HepG2 (cell line): ENCODE measurements around the gene ZNF277. TPM values are rescaled to one million over a fixed set of nuclear protein-coding genes. Genes with fewer than 3 reads are reported as not detected.

Experiments used
- BCL6 ChIP-seq: IDR thresholded peaks from 2 replicates; pipeline ENCODE4 v1.6.1; 2016; ENCODE audit warnings: missing genetic modification reagents, missing compliant biosample characterization
- GTF3A ChIP-seq: sonication (generic); formaldehyde crosslinking; conservative IDR thresholded peaks from 2 replicates; pipeline ENCODE4 v1.4.0; 2020; ENCODE audit warnings: mild to moderate bottlenecking, missing genetic modification reagents
- PITX1 ChIP-seq: sonication (generic); formaldehyde crosslinking; IDR thresholded peaks from 2 replicates; pipeline ENCODE4 v1.5.1; 2020; ENCODE audit warnings: mild to moderate bottlenecking, missing genetic modification reagents
- PRDM15 ChIP-seq: sonication (generic); formaldehyde crosslinking; IDR thresholded peaks from 2 replicates; pipeline ENCODE4 v1.4.0; 2020; ENCODE audit warnings: missing genetic modification reagents
- TMF1 ChIP-seq: sonication (generic); formaldehyde crosslinking; IDR thresholded peaks from 2 replicates; pipeline ENCODE4 v1.8.1; 2022; ENCODE audit warnings: low read depth, missing genetic modification reagents
- YY1 ChIP-seq: IDR thresholded peaks from 2 replicates; pipeline ENCODE4 v1.6.1; 2011; ENCODE audit warnings: low read length, low read depth, moderate library complexity, mild to moderate bottlenecking; ENCODE audit not compliant: insufficient read depth, insufficient replicate concordance
- ZBTB40 ChIP-seq, 2 experiments: fragments of 450-650 bp in 1 of 2; sonication (generic) in 1 of 2; formaldehyde crosslinking in 1 of 2; IDR thresholded peaks; 2 replicates each; pipeline versions ENCODE4 v1.6.1 to v1.8.0; 2016 to 2022; ENCODE audit warnings: antibody characterized with exemption in 1 of 2, mild to moderate bottlenecking in 1 of 2, missing genetic modification reagents in 1 of 2
- ZBTB43 ChIP-seq: sonication (generic); formaldehyde crosslinking; conservative IDR thresholded peaks from 2 replicates; pipeline ENCODE4 v1.4.0; 2020; ENCODE audit warnings: missing genetic modification reagents
- ZFY ChIP-seq: sonication (generic); formaldehyde crosslinking; IDR thresholded peaks from 2 replicates; pipeline ENCODE4 v1.4.0; 2020; ENCODE audit warnings: missing genetic modification reagents
- ZNF589 ChIP-seq: sonication (generic); formaldehyde crosslinking; conservative IDR thresholded peaks from 2 replicates; pipeline ENCODE4 v1.8.0; 2022; ENCODE audit warnings: mild to moderate bottlenecking, moderate library complexity, missing genetic modification reagents
- polyA plus RNA-seq, 8 experiments: library from polyadenylated mRNA; depleted of rRNA in 3 of 8; stranded (reverse) in 7 of 8; unstranded in 1 of 8; fragments of >200 nt; fragmentation: Illumina TruSeq in 4 of 8; extraction: Trizol in 4 of 8; gene quantifications; 2 replicates each; pipeline versions ENCODE4 v1.2.1 to v1.2.3, GENCODE V29; 2011 to 2016; ENCODE audit warnings: low read depth in 4 of 8, missing spikeins in 1 of 8, mixed read lengths in 1 of 8; ENCODE audit not compliant: insufficient read depth in 1 of 8
- total RNA-seq, 5 experiments: library from RNA; depleted of rRNA; stranded (reverse); fragments of >200 nt; fragmentation: Illumina TruSeq; extraction: Trizol; gene quantifications; 2 replicates each; pipeline ENCODE4 v1.2.3, GENCODE V29; 2016; ENCODE audit warnings: low read depth in 1 of 5
- TF ChIP-seq, protein P1 (sequence below): IDR thresholded peaks from 2 replicates; pipeline ENCODE4 v1.4.0; 2020; ENCODE audit warnings: mild to moderate bottlenecking, missing genetic modification reagents

Gene ZNF277
- total and polyA plus RNA-seq, 2 of the 13 experiments (the other 11 are each of a cell fraction or from before 2014, with no cell fraction given), result 29.1 to 30.1 TPM

DNA sequence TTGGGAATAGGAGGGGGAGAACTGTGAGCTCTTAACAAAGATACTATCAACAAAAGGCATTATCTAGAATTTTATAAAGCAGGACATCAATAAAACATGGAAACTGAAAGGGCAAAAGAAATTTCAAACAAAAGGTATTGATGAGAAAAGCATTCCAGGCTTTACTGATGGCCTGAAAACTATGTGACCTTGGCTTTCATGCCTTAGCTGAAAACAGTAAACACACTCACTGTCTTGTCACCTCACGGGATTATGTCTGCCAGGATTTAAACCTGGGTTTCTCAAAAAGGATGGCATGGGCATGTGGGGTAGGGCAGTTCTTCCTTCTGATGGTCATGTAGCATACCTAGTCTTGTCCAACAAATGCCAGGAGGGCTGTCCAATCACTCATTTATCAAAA, 23.2 kb upstream of the ZNF277 start (continued):
- no peak for TF ChIP-seq ZBTB40 (IDR thresholded peaks at IDR 0.05)
- TF ChIP-seq ZBTB40 (CRISPR knock-in tag; IDR thresholded peaks at IDR 0.05), result no peak
- TF ChIP-seq ZNF589 (CRISPR knock-in tag), result no peak
- no peak for TF ChIP-seq ZBTB43 (CRISPR knock-in tag)
- peak; percentile 87 for TF ChIP-seq PRDM15
- TF ChIP-seq PITX1 (CRISPR knock-in tag), result 0 out of 2 replicates have a peak, but pooled peaks have one; percentile 21
- 0 out of 2 replicates have a peak, but pooled peaks have one; percentile 22 for TF ChIP-seq ZFY (CRISPR knock-in tag)
- TF ChIP-seq, protein P1, sequence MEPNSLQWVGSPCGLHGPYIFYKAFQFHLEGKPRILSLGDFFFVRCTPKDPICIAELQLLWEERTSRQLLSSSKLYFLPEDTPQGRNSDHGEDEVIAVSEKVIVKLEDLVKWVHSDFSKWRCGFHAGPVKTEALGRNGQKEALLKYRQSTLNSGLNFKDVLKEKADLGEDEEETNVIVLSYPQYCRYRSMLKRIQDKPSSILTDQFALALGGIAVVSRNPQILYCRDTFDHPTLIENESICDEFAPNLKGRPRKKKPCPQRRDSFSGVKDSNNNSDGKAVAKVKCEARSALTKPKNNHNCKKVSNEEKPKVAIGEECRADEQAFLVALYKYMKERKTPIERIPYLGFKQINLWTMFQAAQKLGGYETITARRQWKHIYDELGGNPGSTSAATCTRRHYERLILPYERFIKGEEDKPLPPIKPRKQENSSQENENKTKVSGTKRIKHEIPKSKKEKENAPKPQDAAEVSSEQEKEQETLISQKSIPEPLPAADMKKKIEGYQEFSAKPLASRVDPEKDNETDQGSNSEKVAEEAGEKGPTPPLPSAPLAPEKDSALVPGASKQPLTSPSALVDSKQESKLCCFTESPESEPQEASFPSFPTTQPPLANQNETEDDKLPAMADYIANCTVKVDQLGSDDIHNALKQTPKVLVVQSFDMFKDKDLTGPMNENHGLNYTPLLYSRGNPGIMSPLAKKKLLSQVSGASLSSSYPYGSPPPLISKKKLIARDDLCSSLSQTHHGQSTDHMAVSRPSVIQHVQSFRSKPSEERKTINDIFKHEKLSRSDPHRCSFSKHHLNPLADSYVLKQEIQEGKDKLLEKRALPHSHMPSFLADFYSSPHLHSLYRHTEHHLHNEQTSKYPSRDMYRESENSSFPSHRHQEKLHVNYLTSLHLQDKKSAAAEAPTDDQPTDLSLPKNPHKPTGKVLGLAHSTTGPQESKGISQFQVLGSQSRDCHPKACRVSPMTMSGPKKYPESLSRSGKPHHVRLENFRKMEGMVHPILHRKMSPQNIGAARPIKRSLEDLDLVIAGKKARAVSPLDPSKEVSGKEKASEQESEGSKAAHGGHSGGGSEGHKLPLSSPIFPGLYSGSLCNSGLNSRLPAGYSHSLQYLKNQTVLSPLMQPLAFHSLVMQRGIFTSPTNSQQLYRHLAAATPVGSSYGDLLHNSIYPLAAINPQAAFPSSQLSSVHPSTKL, result peak; percentile 70
- TF ChIP-seq GTF3A (CRISPR knock-in tag), result no peak
- no peak for TF ChIP-seq TMF1
- TF ChIP-seq BCL6 (CRISPR knock-in tag), result peak; percentile 39; the same call in 1 of the 2 replicates
- no peak for TF ChIP-seq YY1
